ENCODE data around the gene RAB4B.
"Not testable (repeated sequence)": the region's sequence is repeated elsewhere in the genome, so short reads cannot be mapped to it uniquely, and the experiment has no call there.

RAB4B gene

DNA sequence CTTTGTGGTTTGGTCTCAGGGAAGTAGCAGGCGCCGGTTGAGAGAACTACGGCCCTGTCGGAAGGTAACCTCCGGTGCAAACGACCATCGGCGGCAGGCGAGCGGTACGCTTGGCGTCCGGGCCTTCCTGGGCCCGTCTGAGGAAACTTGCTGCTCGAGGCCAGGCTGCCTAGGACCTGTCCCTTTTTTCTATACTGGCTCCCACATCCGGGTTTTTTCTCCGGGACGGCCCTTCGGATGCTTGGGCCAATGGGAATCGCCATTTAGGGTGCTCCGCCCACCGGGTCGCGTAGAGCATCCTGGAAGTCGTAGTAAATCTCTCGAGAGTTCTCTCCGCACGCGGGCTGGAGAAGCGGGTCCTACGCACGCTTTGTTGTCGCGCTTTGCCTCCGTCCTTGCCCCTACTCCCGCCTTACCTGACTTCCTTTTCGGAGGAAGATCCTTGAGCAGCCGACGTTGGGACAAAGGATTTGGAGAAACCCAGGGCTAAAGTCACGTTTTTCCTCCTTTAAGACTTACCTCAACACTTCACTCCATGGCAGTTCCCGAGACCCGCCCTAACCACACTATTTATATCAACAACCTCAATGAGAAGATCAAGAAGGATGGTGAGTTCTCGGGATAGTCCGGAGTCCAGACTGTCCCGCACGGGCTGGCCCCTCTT, 27.0 kb upstream of the RAB4B start, which contains the start of gene SNRPA:
TSS of gene SNRPA (plus strand) at position 330 of the 664 bp plus-strand sequence. CDS start at position 536, 206 bp downstream.
- DNase-seq = peak; percentile 96 to 97

- no peak for DNase-seq
Observed at GRCh38 chr19:40752257-40752781, 25.7 kb upstream of the RAB4B start.

GRCh38 chr19:40754611-40755247, 23.3 kb upstream of the RAB4B start:
- DNase-seq = peak; percentile 34 to 36

GRCh38 chr19:40755248-40755624, 22.8 kb upstream of the RAB4B start:
- DNase-seq = no peak

DNA sequence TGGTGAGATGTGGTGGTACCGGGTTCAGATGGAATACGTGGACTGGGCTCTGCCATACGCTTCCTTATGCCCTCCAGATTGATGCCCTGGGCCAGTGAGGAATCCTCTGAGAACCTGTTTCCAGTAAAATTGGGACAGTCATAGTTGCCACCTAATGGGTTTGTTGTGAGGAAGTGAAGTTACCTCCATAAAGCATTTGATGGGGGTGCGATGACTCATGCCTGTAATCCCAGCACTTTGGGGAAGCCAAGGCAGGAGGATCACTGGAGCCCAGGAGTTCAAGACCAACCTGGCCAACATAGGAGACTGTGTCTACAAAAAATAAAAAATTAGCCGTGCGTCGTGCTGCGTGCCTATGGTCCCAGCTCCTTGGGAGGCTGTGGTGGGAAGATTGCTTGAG, 22.3 kb upstream of the RAB4B start:
- no peak for DNase-seq

GRCh38 chr19:40756502-40757110, 21.4 kb upstream of the RAB4B start:
- DNase-seq = peak in 1 of 2 donors; percentile 39

GRCh38 chr19:40758491-40758890, 19.6 kb upstream of the RAB4B start:
- no peak for DNase-seq

- no peak for DNase-seq
Observed at GRCh38 chr19:40759352-40759751, 18.7 kb upstream of the RAB4B start.

DNA sequence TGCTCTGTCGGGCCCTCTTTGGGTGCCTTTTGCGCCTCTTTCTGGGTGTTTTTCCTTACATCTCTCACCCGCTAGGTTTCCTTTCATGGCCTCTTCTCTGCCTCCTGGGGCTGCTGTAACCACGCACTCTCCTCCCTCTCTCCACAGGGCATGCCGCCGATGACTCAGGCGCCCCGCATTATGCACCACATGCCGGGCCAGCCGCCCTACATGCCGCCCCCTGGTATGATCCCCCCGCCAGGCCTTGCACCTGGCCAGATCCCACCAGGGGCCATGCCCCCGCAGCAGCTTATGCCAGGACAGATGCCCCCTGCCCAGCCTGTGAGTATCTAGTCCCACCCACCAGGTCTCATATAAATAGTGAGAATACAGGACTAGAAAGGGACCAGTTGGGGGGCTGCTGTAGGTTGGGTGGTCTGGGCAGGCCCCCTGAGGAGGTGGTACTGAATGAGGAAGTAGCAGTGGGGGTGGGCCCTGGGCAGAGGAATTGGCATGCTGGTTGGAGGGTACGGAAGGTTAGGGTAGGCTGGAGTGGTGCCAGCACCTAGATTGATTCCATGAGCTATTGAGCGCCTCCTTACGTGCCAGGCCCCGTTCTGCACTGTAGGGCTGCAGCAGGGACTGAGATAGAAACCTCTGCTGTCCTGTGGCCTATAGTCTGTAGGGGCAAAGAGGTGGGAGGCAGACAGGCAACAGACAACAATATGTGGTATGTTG, 15.1 kb upstream of the RAB4B start:
- DNase-seq = no peak

- no peak for DNase-seq
Observed at GRCh38 chr19:40763526-40763925, 14.5 kb upstream of the RAB4B start.

- no peak for DNase-seq
Observed at GRCh38 chr19:40763963-40764362, 14.1 kb upstream of the RAB4B start.

GRCh38 chr19:40766385-40766784, 11.7 kb upstream of the RAB4B start:
- DNase-seq = not testable (repeated sequence)

- no peak for DNase-seq
Observed at GRCh38 chr19:40768869-40769268, 9.2 kb upstream of the RAB4B start.

DNA sequence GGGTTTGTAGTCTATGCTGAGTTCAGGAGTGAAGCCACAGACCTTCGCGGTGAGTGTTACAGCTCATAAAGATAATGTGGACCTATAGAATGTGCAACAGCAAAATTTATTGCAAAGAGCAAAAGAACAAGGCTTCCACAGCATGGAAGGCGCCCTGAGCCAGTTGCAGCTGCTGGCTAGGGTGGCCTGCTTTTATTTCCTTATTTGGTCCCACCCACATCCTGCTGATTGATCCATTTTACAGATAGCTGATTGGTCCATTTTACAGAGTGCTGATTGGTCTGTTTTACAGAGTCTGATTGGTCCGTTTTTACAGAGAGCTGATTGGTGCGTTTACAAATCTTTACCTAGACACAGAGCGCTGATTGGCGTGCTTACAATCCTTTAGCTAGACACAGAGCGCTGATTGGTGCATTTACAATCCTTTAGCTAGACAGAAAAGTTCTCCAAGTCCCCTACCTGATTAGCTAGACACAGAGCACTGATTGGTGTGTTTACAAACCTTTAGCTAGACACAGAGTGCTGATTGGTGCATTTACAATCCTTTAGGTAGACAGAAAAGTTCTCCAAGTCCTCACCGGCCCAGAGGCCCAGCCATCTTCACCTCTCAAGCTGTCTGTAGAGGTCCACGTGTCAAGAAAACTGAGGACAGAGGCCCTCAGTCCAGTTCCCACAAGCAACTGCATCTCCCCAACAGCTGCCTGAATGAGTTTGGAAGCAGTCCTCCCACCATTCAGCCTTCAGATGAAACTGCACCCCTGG, 6.8 kb upstream of the RAB4B start:
- peak; percentile 18 to 59 for DNase-seq

- DNase-seq = no peak
Observed at GRCh38 chr19:40774916-40775631, 3.0 kb upstream of the RAB4B start, which contains the start of gene MIA. Gene MIA (plus strand): TSS chr19:40775521. CDS start chr19:40775543, 22 bp downstream.

DNA sequence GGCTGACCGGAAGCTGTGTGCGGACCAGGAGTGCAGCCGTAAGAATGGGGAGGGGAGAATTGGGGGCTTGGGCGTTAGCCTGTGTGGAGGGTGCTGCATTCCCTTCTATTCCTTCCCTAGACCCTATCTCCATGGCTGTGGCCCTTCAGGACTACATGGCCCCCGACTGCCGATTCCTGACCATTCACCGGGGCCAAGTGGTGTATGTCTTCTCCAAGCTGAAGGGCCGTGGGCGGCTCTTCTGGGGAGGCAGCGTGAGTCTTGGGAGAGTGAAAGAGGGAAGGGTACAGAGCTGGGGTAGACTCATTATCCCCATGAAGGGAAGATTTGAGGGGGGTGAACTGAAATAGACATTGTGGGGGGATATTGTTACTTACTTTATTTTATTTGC, 2.4 kb upstream of the RAB4B start:
- DNase-seq = no peak

DNA sequence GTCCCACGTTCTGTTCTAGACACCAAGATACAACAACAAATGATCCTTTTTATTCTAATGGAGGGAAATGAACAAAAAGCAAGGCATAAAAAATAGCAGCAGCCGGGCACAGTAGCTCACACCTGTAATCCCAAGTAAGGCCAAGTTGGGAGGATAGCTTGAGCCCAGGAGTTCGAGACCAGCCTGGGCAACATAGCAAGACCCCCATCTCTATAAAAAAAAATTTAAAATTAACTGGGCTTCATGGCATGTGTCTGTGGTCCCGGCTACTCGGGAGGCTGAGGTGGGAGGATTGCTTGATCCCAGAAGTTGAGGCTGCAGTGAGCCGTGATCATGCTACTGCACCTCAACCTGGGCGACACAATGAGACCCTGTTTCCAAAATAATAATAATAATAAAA, 1.7 kb upstream of the RAB4B start:
- DNase-seq = no peak

- peak; percentile 95 to 96 for DNase-seq
Observed at GRCh38 chr19:40776932-40777644, 959 bp upstream of the RAB4B start.

DNA sequence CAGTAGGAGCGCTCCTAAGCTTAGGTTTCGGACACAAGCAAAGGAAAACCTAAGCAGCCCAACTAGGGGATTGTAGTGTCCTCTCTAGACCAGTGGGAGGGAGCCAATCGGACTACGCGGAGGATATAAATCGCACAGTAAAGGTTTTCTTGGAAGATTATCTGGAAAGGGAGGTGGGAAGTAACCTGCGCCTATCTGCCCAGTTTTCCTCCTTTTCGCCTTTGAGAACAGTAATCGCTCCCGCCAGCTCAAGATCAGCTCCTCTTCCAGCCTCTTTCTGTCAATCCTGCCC, 456 bp upstream of the RAB4B start:
- DNase-seq = no peak

- DNase-seq = no peak
Observed at GRCh38 chr19:40778706-40779284, 748 bp downstream of the RAB4B start.

DNA sequence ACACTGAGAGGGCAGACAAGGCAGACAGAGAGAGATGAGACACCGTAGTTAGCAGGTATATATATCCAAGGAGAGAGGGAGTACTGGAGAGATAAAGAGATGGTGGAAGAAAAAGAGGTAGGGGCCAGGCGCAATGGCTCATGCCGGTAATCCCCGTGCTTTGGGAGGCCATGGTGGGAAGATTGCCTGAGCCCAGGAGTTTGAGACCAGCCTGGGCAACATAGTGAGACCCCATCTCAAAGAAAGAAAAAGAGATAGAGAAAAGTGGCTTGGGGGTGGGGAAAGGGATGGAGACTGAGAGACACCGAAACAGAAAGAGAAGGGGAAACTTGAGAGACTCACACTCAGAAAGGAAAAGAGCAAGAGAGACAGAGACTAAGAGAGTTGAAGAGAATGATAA, 2.5 kb downstream of the RAB4B start:
- no peak for DNase-seq

Measured in CD4-positive, alpha-beta T cell treated with Interleukin-4 for 1 hour (primary cell).